Stimulated activated CD4-positive, alpha-beta T cell treated with anti-CD3 and anti-CD28 coated beads, Interleukin-12 subunit alpha, Interleukin-12 subunit beta, amount 100 ng/mL, for 24 hours (primary cell): ENCODE results near the gene PCCA.
A peak's percentile ranks its signal among the peaks of the same experiment; 100 is the strongest.
"Not testable (repeated sequence)": the region's sequence is repeated elsewhere in the genome, so short reads cannot be mapped to it uniquely, and the experiment has no call there.

Experiments used
- DNase-seq, 2 experiments: peaks; one replicate each; pipeline ENCODE4 v3.0.0-alpha.2; 2020; ENCODE audit warnings: low read depth in 2 of 2

Gene PCCA

GRCh38 chr13:100541897-100542825 is 453.3 kb downstream of the PCCA start:
- no peak for DNase-seq

GRCh38 chr13:100542826-100543156 is 453.9 kb downstream of the PCCA start:
- no peak for DNase-seq

GRCh38 chr13:100543872-100544602 is 455.1 kb downstream of the PCCA start:
- DNase-seq = no peak

- no peak for DNase-seq
Measured at GRCh38 chr13:100544866-100545683, 456.2 kb downstream of the PCCA start.

GRCh38 chr13:100545684-100546061 is 456.8 kb downstream of the PCCA start:
- DNase-seq = no peak

GRCh38 chr13:100546713-100547405 is 458.0 kb downstream of the PCCA start:
- DNase-seq = no peak

GRCh38 chr13:100547791-100548201 is 458.9 kb downstream of the PCCA start:
- DNase-seq = no peak

- no peak for DNase-seq
Measured at GRCh38 chr13:100549316-100549715, 460.4 kb downstream of the PCCA start.

- no peak for DNase-seq
Measured at GRCh38 chr13:100552755-100553154, 463.9 kb downstream of the PCCA start.

- DNase-seq = no peak
Measured at GRCh38 chr13:100559886-100560285, 471.0 kb downstream of the PCCA start.

- DNase-seq = no peak
Measured at GRCh38 chr13:100560498-100561157, 471.7 kb downstream of the PCCA start.

- no peak for DNase-seq
Measured at GRCh38 chr13:100561158-100561499, 472.2 kb downstream of the PCCA start.

- no peak for DNase-seq
Measured at GRCh38 chr13:100561599-100562204, 472.8 kb downstream of the PCCA start.

- no peak for DNase-seq
Measured at GRCh38 chr13:100563779-100564178, 474.9 kb downstream of the PCCA start.

GRCh38 chr13:100564444-100565223 is 475.7 kb downstream of the PCCA start:
- no peak for DNase-seq

GRCh38 chr13:100565286-100565685 is 476.4 kb downstream of the PCCA start:
- no peak for DNase-seq

GRCh38 chr13:100566543-100566942 is 477.6 kb downstream of the PCCA start:
- no peak for DNase-seq

GRCh38 chr13:100573121-100573520 is 484.2 kb downstream of the PCCA start:
- DNase-seq = peak; percentile 45 to 71

GRCh38 chr13:100577239-100577638 is 488.3 kb downstream of the PCCA start:
- not testable (repeated sequence) for DNase-seq
